Breast epithelium (tissue), 4 donors: ENCODE measurements around the gene PSKH1. TPM values are rescaled to one million over a fixed set of nuclear protein-coding genes. Genes with fewer than 3 reads are reported as not detected.

Source experiments
- DNase-seq, 2 donors: peaks; one replicate each; pipeline ENCODE4 v3.0.0-alpha.2; 2019; ENCODE audit warnings: low spot score in 2 of 2
- H3K27ac ChIP-seq, 2 donors: fragments of 200-600 bp; sonication (generic) in 1 of 2; one replicate each; pipeline ENCODE4 v1.5.1; 2016 to 2019; ENCODE audit warnings: mild to moderate bottlenecking in 1 of 2
- H3K27me3 ChIP-seq, 2 donors: fragments of 200-600 bp; sonication (generic) in 1 of 2; one replicate each; pipeline versions ENCODE4 v1.5.1 to v1.6.0; 2017 to 2019; ENCODE audit warnings: control low read depth in 1 of 2, mild to moderate bottlenecking in 1 of 2
- H3K36me3 ChIP-seq: fragments of 200-600 bp; one replicate; pipeline ENCODE4 v1.5.1; 2019
- H3K4me1 ChIP-seq, 2 donors: fragments of 200-600 bp; sonication (generic); one replicate each; pipeline ENCODE4 v1.5.1; 2016 to 2019; ENCODE audit warnings: control low read depth in 1 of 2
- H3K4me3 ChIP-seq, 3 donors: fragments of 200-600 bp; sonication (generic); 1 replicate in 2 of 3; 2 replicates in 1 of 3; pipeline ENCODE4 v1.5.1; 2016 to 2019; ENCODE audit warnings: mild to moderate bottlenecking in 3 of 3, moderate library complexity in 2 of 3
- H3K9me3 ChIP-seq, 2 donors: fragments of 200-600 bp; sonication (generic) in 1 of 2; one replicate each; pipeline ENCODE4 v1.5.1; 2016 to 2019; ENCODE audit warnings: control low read depth in 1 of 2
- CTCF ChIP-seq, 3 donors: fragments of 450-650 bp; IDR thresholded peaks; one replicate each; pipeline ENCODE4 v1.5.1; 2016 to 2017; ENCODE audit warnings: antibody characterized with exemption in 3 of 3, mild to moderate bottlenecking in 3 of 3, moderate library complexity in 3 of 3
- POLR2A ChIP-seq: fragments of 450-650 bp; IDR thresholded peaks from one replicate; pipeline ENCODE4 v1.6.1; 2016; ENCODE audit warnings: antibody characterized with exemption, mild to moderate bottlenecking, moderate library complexity
- POLR2AphosphoS5 ChIP-seq, 3 donors: sonication (generic); formaldehyde crosslinking; IDR thresholded peaks; one replicate each; pipeline ENCODE4 v1.6.1; 2017; ENCODE audit warnings: antibody characterized with exemption in 3 of 3
- intact Hi-C: fragments of 100-400 bp; cut with DNase I; formaldehyde crosslinking; loops from one replicate; pipeline ENCODE4 v1.15.1; 2023; ENCODE audit warnings: low total_unique reads
- total RNA-seq, 3 donors: library from RNA; depleted of rRNA; stranded (reverse); fragments of >200 nt; gene quantifications; one replicate each; pipeline ENCODE4 v1.1.0, GENCODE V29; 2016

PSKH1 gene
- total RNA-seq, 3 donors from 2014 or later = 17.3 to 20.5 (median 17.4) TPM

- H3K4me1 ChIP-seq = peaks cover 0 to 8% of the 10 kb centered on the region in 2 donors
- peak overlapping the region; percentile 43 to 85 for H3K27ac ChIP-seq
These were observed 31.3 kb downstream of the PSKH1 start for GRCh38 chr16:67924140-67924906.

GRCh38 chr16:67926181-67926750, 33.2 kb downstream of the PSKH1 start:
- H3K4me1 ChIP-seq = peaks cover 0 to 8% of the 10 kb centered on the region in 2 donors
- no peaks in the 10 kb centered on the region for H3K27me3 ChIP-seq
- peak overlapping the region; percentile 83 to 85 for H3K27ac ChIP-seq
- TF ChIP-seq CTCF (IDR thresholded peaks at IDR 0.05) (peak in 1 of 3 donors; percentile 19), POLR2A (no peak), POLR2AphosphoS5 (IDR thresholded peaks at IDR 0.05) (peak in 2 of 3 donors; percentile 40 to 52)
- peak; percentile 70 to 71 for DNase-seq
- intact Hi-C loops = loop anchor here (2.0 to 10.0 kb wide), 2 partner anchors 375 to 391 kb away; no protein-coding TSS in a partner anchor
- H3K4me3 ChIP-seq = no peak overlapping the region
- no peaks in the 10 kb centered on the region for H3K9me3 ChIP-seq
- no peaks in the 10 kb centered on the region for H3K36me3 ChIP-seq

More at GRCh38 chr16:67924140-67924906, 31.3 kb downstream of the PSKH1 start:
- DNase-seq = no peak
- H3K27me3 ChIP-seq = no peaks in the 10 kb centered on the region
- H3K36me3 ChIP-seq = no peaks in the 10 kb centered on the region
- H3K4me3 ChIP-seq = no peak overlapping the region
- intact Hi-C loops = loop anchor here (10.0 kb wide), 1 partner anchor 390 kb away; no protein-coding TSS in a partner anchor
- no peak for TF ChIP-seq POLR2A
- no peak for TF ChIP-seq POLR2AphosphoS5 (IDR thresholded peaks at IDR 0.05)
- no peak for TF ChIP-seq CTCF (IDR thresholded peaks at IDR 0.05)
- H3K9me3 ChIP-seq = no peaks in the 10 kb centered on the region

GRCh38 chr16:67927131-67927941, 34.3 kb downstream of the PSKH1 start:
- H3K4me3 ChIP-seq = no peak overlapping the region
- peaks cover 0 to 8% of the 10 kb centered on the region in 2 donors for H3K4me1 ChIP-seq
- TF ChIP-seq POLR2A (no peak), CTCF (IDR thresholded peaks at IDR 0.05) (no peak), POLR2AphosphoS5 (IDR thresholded peaks at IDR 0.05) (no peak)
- H3K36me3 ChIP-seq = no peaks in the 10 kb centered on the region
- intact Hi-C loops = loop anchor here (1.0 to 10.0 kb wide), 3 partner anchors 109 to 393 kb away; no protein-coding TSS in a partner anchor
- peak overlapping the region; percentile 83 to 85 for H3K27ac ChIP-seq
- no peak for DNase-seq
- H3K27me3 ChIP-seq = no peaks in the 10 kb centered on the region
- no peaks in the 10 kb centered on the region for H3K9me3 ChIP-seq

GRCh38 chr16:67928147-67928546, 35.1 kb downstream of the PSKH1 start:
- intact Hi-C loops = loop anchor here (10.0 kb wide), 1 partner anchor 393 kb away; no protein-coding TSS in a partner anchor
- Histone ChIP-seq H3K27ac (no peak overlapping the region), H3K4me3 (no peak overlapping the region), H3K4me1 (peaks cover 0 to 8% of the 10 kb centered on the region in 2 donors), H3K9me3 (no peaks in the 10 kb centered on the region), H3K27me3 (no peaks in the 10 kb centered on the region), H3K36me3 (no peaks in the 10 kb centered on the region)
- no peak for DNase-seq
- no peak for TF ChIP-seq POLR2AphosphoS5 (IDR thresholded peaks at IDR 0.05)
- no peak for TF ChIP-seq POLR2A
- no peak for TF ChIP-seq CTCF (IDR thresholded peaks at IDR 0.05)
